Mesodermal cell (in vitro differentiated cells): ENCODE measurements around the gene ZNF823.

ENCODE experiments used
- H3K27ac ChIP-seq: 2 replicates; pipeline ENCODE4 v1.7.0; 2013; ENCODE audit warnings: mild to moderate bottlenecking, low read depth, low read length, moderate library complexity; ENCODE audit not compliant: severe bottlenecking
- H3K36me3 ChIP-seq: 2 replicates; pipeline ENCODE4 v1.7.1; 2013; ENCODE audit warnings: mild to moderate bottlenecking, low read length, moderate library complexity; ENCODE audit not compliant: control insufficient read depth, insufficient read depth
- H3K4me1 ChIP-seq: one replicate; pipeline ENCODE4 v1.7.1; 2013; ENCODE audit warnings: mild to moderate bottlenecking, low read length; ENCODE audit not compliant: insufficient read depth, control insufficient read depth, poor library complexity, severe bottlenecking
- H3K4me3 ChIP-seq: 2 replicates; pipeline ENCODE4 v1.7.0; 2013; ENCODE audit warnings: low read length, control low read depth, mild to moderate bottlenecking; ENCODE audit not compliant: insufficient read depth, poor library complexity, severe bottlenecking; ENCODE audit errors: extremely low read depth
- H3K9me3 ChIP-seq: 2 replicates; pipeline ENCODE4 v1.7.1; 2013; ENCODE audit warnings: mild to moderate bottlenecking, low read length, moderate library complexity; ENCODE audit not compliant: control insufficient read depth
- WGBS, 2 experiments: methylation state at CpG; one replicate each; pipeline ENCODE4 v1.1.5; 2013; ENCODE audit warnings: missing lambda C conversion rate in 2 of 2; ENCODE audit not compliant: insufficient coverage in 2 of 2; 5-methylcytosine and 5-hydroxymethylcytosine counted together

Gene ZNF823

GRCh38 chr19:11699931-11700794, 38.6 kb downstream of the ZNF823 start:
- Histone ChIP-seq H3K4me1 (no peaks in the 10 kb centered on the region), H3K36me3 (no peaks in the 10 kb centered on the region), H3K4me3 (no peak overlapping the region), H3K27ac (no peak overlapping the region), H3K9me3 (no peaks in the 10 kb centered on the region)
- 59 to 66% methylated on average over 6 of the region's 6 CpGs for WGBS, 2 experiments

- WGBS, 2 experiments: 85 to 100% methylated on average over 2 of the region's 6 CpGs
- H3K36me3 ChIP-seq: no peaks in the 10 kb centered on the region
- no peak overlapping the region for H3K27ac ChIP-seq
- peaks cover 4% of the 10 kb centered on the region for H3K9me3 ChIP-seq
- no peak overlapping the region for H3K4me3 ChIP-seq
- H3K4me1 ChIP-seq: no peaks in the 10 kb centered on the region
These were observed 40.5 kb downstream of the ZNF823 start for GRCh38 chr19:11698231-11698630.

GRCh38 chr19:11697284-11697855, 41.4 kb downstream of the ZNF823 start:
- no peaks in the 10 kb centered on the region for H3K4me1 ChIP-seq
- no peaks in the 10 kb centered on the region for H3K36me3 ChIP-seq
- no peak overlapping the region for H3K27ac ChIP-seq
- H3K9me3 ChIP-seq: peaks cover 4% of the 10 kb centered on the region
- H3K4me3 ChIP-seq: no peak overlapping the region
- 71 to 87% methylated on average over 6 of the region's 6 CpGs for WGBS, 2 experiments

DNA sequence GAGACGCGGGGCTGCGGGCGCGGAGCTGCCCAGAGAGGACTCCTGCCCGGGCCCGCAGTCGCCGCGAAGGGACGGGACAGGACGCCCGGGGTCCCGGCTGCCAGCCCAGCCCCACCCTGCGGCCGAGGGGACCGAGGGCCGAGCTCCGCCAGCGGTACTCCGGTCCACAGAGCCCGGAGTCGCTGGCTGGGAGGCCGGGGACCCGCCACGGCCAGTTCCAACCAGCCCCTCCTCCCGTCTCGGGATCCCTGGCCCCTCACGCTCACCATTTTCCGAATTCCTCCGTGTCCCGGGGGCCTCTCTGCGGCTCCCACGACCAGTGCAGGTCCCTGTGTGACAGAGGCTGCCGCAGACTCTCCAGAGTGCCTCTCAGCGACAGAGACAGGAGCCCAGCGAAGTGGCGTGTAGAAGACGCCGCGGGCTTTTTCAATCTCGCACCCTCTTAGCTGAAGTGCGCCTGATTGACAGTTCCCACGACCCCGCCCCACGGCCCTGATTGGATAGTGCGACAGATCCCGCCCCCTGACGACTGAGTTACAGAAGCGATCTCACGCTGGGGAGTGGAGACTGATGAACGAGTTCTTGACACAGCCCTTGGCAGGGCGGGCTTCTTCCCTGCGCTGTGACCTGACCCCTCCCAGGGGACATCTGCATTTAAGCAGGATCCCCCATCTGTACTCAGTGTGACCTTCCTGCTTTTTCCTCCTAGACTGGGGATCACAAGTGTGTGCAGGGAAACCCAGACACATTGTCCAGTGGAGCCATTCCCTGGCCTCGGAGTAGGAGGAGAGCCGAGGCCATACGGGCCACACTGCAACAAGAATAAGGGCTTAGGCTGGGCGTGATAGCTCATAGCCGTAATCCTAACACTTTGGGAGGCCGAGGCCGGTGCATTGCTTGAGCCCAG, 44.0 kb downstream of the ZNF823 start:
- peak overlapping the region; percentile 87 for H3K27ac ChIP-seq
- 8 to 10% methylated on average over 55 to 56 of the region's 61 CpGs for WGBS, 2 experiments

DNA sequence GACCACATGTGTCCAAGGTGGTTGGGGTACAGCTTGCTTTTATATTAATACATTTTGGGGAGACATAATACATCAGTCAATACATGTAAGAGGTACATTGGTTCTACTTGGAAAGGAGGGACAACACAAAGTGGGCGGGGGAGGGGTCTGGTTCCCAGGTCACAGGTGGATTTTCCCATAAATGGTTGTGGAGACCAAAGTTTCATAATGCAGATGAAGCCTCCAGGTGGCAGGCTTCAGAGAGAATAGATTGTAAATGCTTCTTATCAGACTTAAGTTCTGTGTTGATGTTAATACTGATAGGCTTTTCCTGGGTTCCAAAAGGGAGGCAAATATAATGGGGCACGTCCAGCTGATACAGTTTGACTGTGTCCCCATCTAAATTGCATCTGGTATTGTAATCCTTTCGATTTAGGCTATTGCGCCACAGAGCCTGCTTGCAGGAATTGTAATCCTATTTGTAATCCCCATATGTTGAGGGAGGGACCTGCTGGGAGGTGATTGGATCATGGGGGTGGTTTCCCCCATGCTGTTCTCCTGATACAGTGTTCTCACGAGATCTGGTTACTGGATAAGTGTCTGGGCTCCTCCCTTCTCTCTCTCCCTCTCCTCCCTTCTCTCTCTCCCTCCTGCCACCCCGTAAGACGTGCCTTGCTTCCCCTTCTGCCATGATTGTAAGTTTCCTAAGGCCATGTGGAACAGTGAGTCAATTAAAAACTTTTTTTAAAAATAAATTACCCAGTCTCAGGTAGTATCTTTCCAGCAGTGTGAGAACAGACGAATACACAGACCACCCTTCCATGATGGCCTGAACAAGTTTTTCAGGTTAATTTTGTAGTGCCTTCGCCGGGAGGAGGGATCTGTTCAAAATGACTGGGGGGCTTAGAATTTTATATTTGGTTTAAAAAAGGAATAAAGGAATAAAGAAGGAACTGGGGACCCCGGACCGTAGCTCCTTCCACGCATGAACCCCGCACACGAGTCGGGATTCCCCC, 44.9 kb downstream of the ZNF823 start:
- H3K9me3 ChIP-seq: peaks cover 8% of the 10 kb centered on the region
- peak overlapping the region; percentile 87 for H3K27ac ChIP-seq
- peak overlapping the region; percentile 71 for H3K4me3 ChIP-seq
- no peaks in the 10 kb centered on the region for H3K4me1 ChIP-seq
- WGBS, 2 experiments: 27 to 33% methylated on average over 6 to 12 of the region's 16 CpGs
- no peaks in the 10 kb centered on the region for H3K36me3 ChIP-seq

More for the DNA sequence above, 44.0 kb downstream of the ZNF823 start:
- Histone ChIP-seq H3K36me3 (no peaks in the 10 kb centered on the region), H3K9me3 (peaks cover 4% of the 10 kb centered on the region), H3K4me1 (no peaks in the 10 kb centered on the region), H3K4me3 (peak overlapping the region; percentile 71)

DNA sequence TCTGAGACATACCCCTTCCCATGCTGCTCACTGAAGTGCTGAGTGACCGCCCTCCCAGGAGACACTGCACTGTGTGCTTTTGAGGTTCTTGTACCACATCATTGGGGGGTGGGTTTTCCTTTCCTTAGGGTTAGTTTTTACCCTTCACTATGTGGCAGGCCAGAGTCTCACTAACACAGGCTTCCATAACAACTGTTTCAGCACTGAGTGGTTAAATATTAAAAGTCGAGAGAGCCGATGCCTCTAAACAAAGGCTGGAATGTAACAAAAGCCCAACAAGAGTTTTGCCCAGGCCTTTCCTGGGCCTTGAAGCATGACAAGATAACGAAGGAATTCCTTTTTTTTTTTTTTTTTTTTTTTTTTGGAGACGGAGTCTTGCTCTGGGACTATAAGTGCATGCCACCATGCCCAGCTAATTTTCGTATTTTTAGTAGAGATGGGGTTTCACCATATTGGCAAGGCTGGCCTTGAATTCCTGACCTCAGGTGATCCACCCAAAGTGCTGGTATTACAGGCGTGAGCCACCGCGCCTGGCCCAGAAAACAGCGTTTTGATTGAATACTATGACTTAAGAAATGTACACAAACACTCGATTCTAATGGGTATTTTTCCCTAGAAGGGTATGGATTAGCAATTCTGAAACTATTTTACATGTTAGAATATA, 46.5 kb downstream of the ZNF823 start:
- H3K4me1 ChIP-seq: no peaks in the 10 kb centered on the region
- no peak overlapping the region for H3K27ac ChIP-seq
- WGBS, 2 experiments: 92 to 96% methylated on average over 3 to 8 of the region's 11 CpGs
- H3K4me3 ChIP-seq: no peak overlapping the region
- H3K9me3 ChIP-seq: peaks cover 23% of the 10 kb centered on the region
- H3K36me3 ChIP-seq: peaks cover 7% of the 10 kb centered on the region

GRCh38 chr19:11685676-11686650, 52.8 kb downstream of the ZNF823 start:
- peaks cover 23% of the 10 kb centered on the region for H3K36me3 ChIP-seq
- H3K4me3 ChIP-seq: no peak overlapping the region
- WGBS, 2 experiments: 89% methylated on average over 2 of the region's 4 CpGs; no CpG with 5 or more reads in 1 of the 2 experiments
- no peak overlapping the region for H3K27ac ChIP-seq
- peaks cover 57% of the 10 kb centered on the region for H3K9me3 ChIP-seq
- no peaks in the 10 kb centered on the region for H3K4me1 ChIP-seq

DNA sequence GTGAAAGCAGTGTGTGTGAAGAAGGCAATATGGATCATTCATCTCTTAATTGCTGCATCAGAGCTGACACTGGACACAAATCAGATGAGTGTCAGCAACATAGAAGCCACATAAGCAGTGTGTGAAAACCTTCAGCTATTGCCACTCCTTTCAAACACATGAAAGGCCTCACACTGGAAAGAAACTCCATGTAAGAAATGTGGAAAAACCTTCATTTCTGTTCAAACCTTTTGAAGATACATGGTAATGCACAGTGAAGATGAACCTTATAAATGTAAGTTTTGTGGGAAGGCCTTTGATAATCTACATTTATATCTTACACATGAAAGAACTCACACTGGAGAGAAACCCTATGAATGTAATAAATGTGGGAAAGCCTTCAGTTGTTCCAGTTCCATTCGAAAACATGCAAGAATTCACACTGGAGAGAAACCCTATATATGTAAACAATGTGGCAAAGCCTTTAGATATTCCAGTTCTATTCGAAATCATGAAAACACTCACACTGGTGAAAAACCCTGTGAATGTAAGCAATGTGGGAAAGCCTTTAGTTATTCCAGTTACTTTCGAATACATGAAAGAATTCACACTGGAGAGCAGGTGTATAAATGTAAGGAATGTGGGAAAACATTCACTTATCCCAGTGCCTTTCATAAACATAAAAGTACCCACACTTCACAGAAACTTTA, 53.6 kb downstream of the ZNF823 start:
- no peak overlapping the region for H3K27ac ChIP-seq
- no CpG with 5 or more reads among the region's 3 CpGs for WGBS, 2 experiments
- H3K36me3 ChIP-seq: peaks cover 23% of the 10 kb centered on the region
- no peak overlapping the region for H3K4me3 ChIP-seq
- peaks cover 64% of the 10 kb centered on the region for H3K9me3 ChIP-seq
- H3K4me1 ChIP-seq: no peaks in the 10 kb centered on the region
